T-cell (primary cell): Measurements from ENCODE around the gene RRP9. TPM values are rescaled to one million over a fixed set of nuclear protein-coding genes. Genes with fewer than 3 reads are reported as not detected.

Source experiments
- ATAC-seq, 4 experiments: fragments of 200-7000 bp in 3 of 4; fragments of 150-1000 bp in 1 of 4; cut with Tn5 transposase; replicated peaks in 1 of 4; 1 replicate in 3 of 4; 2 replicates in 1 of 4; pipeline ENCODE4 v1.10.0; 2021; ENCODE audit warnings: moderate library complexity in 3 of 4, mild to moderate bottlenecking in 2 of 4, moderate number of reproducible peaks in 1 of 4
- CTCF ChIA-PET, 2 donors: fragments of 300-600 bp; sonication (Branson Sonifier 250); formaldehyde crosslinking; loops; one replicate each; lab custom pipeline; 2022; ENCODE audit warnings: antibody characterized with exemption in 2 of 2; lab: Charles Lee
- POLR2A ChIA-PET, 2 donors: fragments of 300-600 bp; sonication (Branson Sonifier 250); formaldehyde crosslinking; loops; one replicate each; lab custom pipeline; 2022; ENCODE audit warnings: antibody characterized with exemption in 2 of 2; lab: Charles Lee
- DNase-seq, 35 experiments: peaks; one replicate each; pipeline versions ENCODE4 v3.0.0 to v3.0.0-alpha.2; 2013 to 2023
- H3K27ac ChIP-seq: one replicate; pipeline ENCODE4 v1.5.1; 2013; ENCODE audit warnings: low read length
- H3K27me3 ChIP-seq, 2 experiments: replicated peaks in 1 of 2; 1 replicate in 1 of 2; 2 replicates in 1 of 2; pipeline versions ENCODE4 v1.6.1 to v1.7.0; 2013; ENCODE audit warnings: low read length in 1 of 2, mixed read lengths in 1 of 2; ENCODE audit not compliant: control insufficient read depth in 2 of 2, insufficient read depth in 2 of 2; ENCODE audit errors: extremely low read depth in 1 of 2
- H3K36me3 ChIP-seq, 2 donors: 1 replicate in 1 of 2; 2 replicates in 1 of 2; pipeline versions ENCODE4 v1.6.1 to v1.7.0; 2013; ENCODE audit warnings: low read length in 1 of 2; ENCODE audit not compliant: control insufficient read depth in 2 of 2, insufficient read depth in 1 of 2; ENCODE audit errors: extremely low read depth in 1 of 2
- H3K4me1 ChIP-seq, 2 experiments: 1 replicate in 1 of 2; 2 replicates in 1 of 2; pipeline versions ENCODE4 v1.6.1 to v1.7.0; 2013; ENCODE audit warnings: low read length in 2 of 2, mixed read lengths in 1 of 2; ENCODE audit not compliant: insufficient read depth in 2 of 2, control insufficient read depth in 1 of 2; ENCODE audit errors: extremely low read depth in 1 of 2
- H3K4me3 ChIP-seq, 2 donors: 1 replicate in 1 of 2; 2 replicates in 1 of 2; pipeline versions ENCODE4 v1.5.1 to v1.7.0; 2013; ENCODE audit warnings: mild to moderate bottlenecking in 2 of 2, low read length in 1 of 2, moderate library complexity in 1 of 2; ENCODE audit not compliant: control insufficient read depth in 1 of 2; ENCODE audit errors: extremely low read depth in 1 of 2
- H3K9me3 ChIP-seq: 2 replicates; pipeline ENCODE4 v1.7.0; 2013
- H3K27ac Mint-ChIP-seq, 2 donors: one replicate each; pipeline ENCODE4 v1.8.0; 2020 to 2021; ENCODE audit warnings: mild to moderate bottlenecking in 2 of 2, mixed read lengths in 2 of 2
- H3K27me3 Mint-ChIP-seq, 2 donors: one replicate each; pipeline ENCODE4 v1.8.0; 2021 to 2022; ENCODE audit warnings: mixed read lengths in 2 of 2
- H3K36me3 Mint-ChIP-seq: one replicate; pipeline ENCODE4 v1.8.0; 2021; ENCODE audit warnings: mixed read lengths
- H3K4me1 Mint-ChIP-seq, 3 donors: one replicate each; pipeline ENCODE4 v1.8.0; 2020 to 2022; ENCODE audit warnings: mixed read lengths in 3 of 3, mild to moderate bottlenecking in 1 of 3
- H3K4me3 Mint-ChIP-seq, 3 donors: one replicate each; pipeline ENCODE4 v1.8.0; 2020 to 2022; ENCODE audit warnings: mild to moderate bottlenecking in 3 of 3, mixed read lengths in 3 of 3, moderate library complexity in 3 of 3
- H3K9me3 Mint-ChIP-seq, 3 donors: one replicate each; pipeline ENCODE4 v1.8.0; 2020 to 2022; ENCODE audit warnings: mixed read lengths in 3 of 3
- WGBS: methylation state at CpG from one replicate; pipeline ENCODE4 v1.1.5; 2013; ENCODE audit warnings: missing lambda C conversion rate; ENCODE audit not compliant: insufficient coverage; 5-methylcytosine and 5-hydroxymethylcytosine counted together
- total RNA-seq, 35 experiments: library from RNA in 6 of 35; stranded (reverse) in 6 of 35; fragments of 120-200 nt in 1 of 35; gene quantifications; one replicate each; pipeline versions ENCODE4 v1.2.1 to v1.2.4 and lab custom pipeline; 2013 to 2026

The RRP9 gene
- total RNA-seq, 5 donors from 2014 or later (not counting 1 experiment from before 2014, with no cell fraction given) = 11.4 to 20.5 (median 18.3) TPM

GRCh38 chr3:51928438-51928837 lies 13.3 kb downstream of the RRP9 start:
- DNase-seq (no peak), ATAC-seq (no peak)
- Histone ChIP-seq H3K36me3 (peaks cover 0 to 8% of the 10 kb centered on the region in 2 donors), H3K9me3 (no peaks in the 10 kb centered on the region), H3K4me1 (no peaks in the 10 kb centered on the region), H3K27ac (no peak overlapping the region), H3K27me3 (no peaks in the 10 kb centered on the region), H3K4me3 (no peak overlapping the region)
- Mint-ChIP-seq H3K27ac (no peak overlapping the region), H3K4me3 (no peak overlapping the region), H3K9me3 (no peaks in the 10 kb centered on the region), H3K27me3 (no peaks in the 10 kb centered on the region), H3K4me1 (no peaks in the 10 kb centered on the region), H3K36me3 (peaks cover 6% of the 10 kb centered on the region)
- POLR2A ChIA-PET = no interaction called here
- WGBS = 94% methylated on average over 5 of the region's 7 CpGs
- CTCF ChIA-PET = no interaction called here

- Mint-ChIP-seq H3K4me1 (no peaks in the 10 kb centered on the region), H3K27me3 (peaks cover 0 to under 1% of the 10 kb centered on the region in 2 donors), H3K9me3 (no peaks in the 10 kb centered on the region), H3K4me3 (no peak overlapping the region), H3K27ac (no peak overlapping the region), H3K36me3 (no peaks in the 10 kb centered on the region)
- Histone ChIP-seq H3K36me3 (no peaks in the 10 kb centered on the region), H3K27ac (no peak overlapping the region), H3K4me3 (no peak overlapping the region), H3K27me3 (peaks cover 0 to 1% of the 10 kb centered on the region in 2 experiments), H3K9me3 (no peaks in the 10 kb centered on the region), H3K4me1 (no peaks in the 10 kb centered on the region)
- no CpG with 5 or more reads among the region's 5 CpGs for WGBS
- ATAC-seq (no peak), DNase-seq (no peak)
- POLR2A ChIA-PET = interaction anchor here in 1 of 2 donors (0.6 kb wide), 1 partner anchor 1973 kb away, joined by 4 read pairs; no protein-coding TSS in a partner anchor
- CTCF ChIA-PET = no interaction called here
These were observed 14.4 kb downstream of the RRP9 start for GRCh38 chr3:51927061-51927977.

GRCh38 chr3:51921081-51921578 lies 20.6 kb downstream of the RRP9 start:
- DNase-seq = no peak
- ChIA-PET POLR2A (no interaction called here), CTCF (interaction anchor here in 1 of 2 donors (0.6 kb wide), 1 partner anchor 400 kb away, joined by 3 read pairs; no protein-coding TSS in a partner anchor)
- H3K9me3 Mint-ChIP-seq = no peaks in the 10 kb centered on the region
- no peak overlapping the region for H3K27ac ChIP-seq
- H3K36me3 Mint-ChIP-seq = no peaks in the 10 kb centered on the region
- no peaks in the 10 kb centered on the region for H3K4me1 Mint-ChIP-seq
- H3K27me3 ChIP-seq = peaks cover 2 to 5% of the 10 kb centered on the region in 2 experiments
- no peaks in the 10 kb centered on the region for H3K9me3 ChIP-seq
- ATAC-seq = no peak
- no peak overlapping the region for H3K4me3 Mint-ChIP-seq
- no peaks in the 10 kb centered on the region for H3K36me3 ChIP-seq
- WGBS = 96% methylated on average over 4 of the region's 11 CpGs
- no peaks in the 10 kb centered on the region for H3K4me1 ChIP-seq
- no peak overlapping the region for H3K4me3 ChIP-seq
- no peak overlapping the region for H3K27ac Mint-ChIP-seq
- H3K27me3 Mint-ChIP-seq = peaks cover 9 to 13% of the 10 kb centered on the region in 2 donors

GRCh38 chr3:51916418-51916817 lies 25.3 kb downstream of the RRP9 start:
- no peaks in the 10 kb centered on the region for H3K9me3 Mint-ChIP-seq
- Histone ChIP-seq H3K27me3 (peaks cover 0 to 5% of the 10 kb centered on the region in 2 experiments), H3K27ac (no peak overlapping the region), H3K4me3 (no peak overlapping the region), H3K4me1 (no peaks in the 10 kb centered on the region), H3K9me3 (no peaks in the 10 kb centered on the region), H3K36me3 (no peaks in the 10 kb centered on the region)
- POLR2A ChIA-PET = no interaction called here
- CTCF ChIA-PET = no interaction called here
- no peak for DNase-seq
- no peak for ATAC-seq
- H3K27ac Mint-ChIP-seq = no peak overlapping the region
- no peak overlapping the region for H3K4me3 Mint-ChIP-seq
- no peaks in the 10 kb centered on the region for H3K36me3 Mint-ChIP-seq
- 28% methylated on average over 2 of the region's 5 CpGs for WGBS
- H3K4me1 Mint-ChIP-seq = no peaks in the 10 kb centered on the region
- H3K27me3 Mint-ChIP-seq = peaks cover 7 to 12% of the 10 kb centered on the region in 2 donors

GRCh38 chr3:51908026-51908425 lies 33.7 kb downstream of the RRP9 start:
- POLR2A ChIA-PET = no interaction called here
- H3K27ac Mint-ChIP-seq = no peak overlapping the region

GRCh38 chr3:51904034-51904823 lies 37.5 kb downstream of the RRP9 start:
- Mint-ChIP-seq H3K27me3 (peaks cover 36 to 51% of the 10 kb centered on the region in 2 donors), H3K4me3 (no peak overlapping the region), H3K36me3 (peaks cover 4% of the 10 kb centered on the region), H3K27ac (no peak overlapping the region), H3K9me3 (peaks cover 2 to 22% (median 10%) of the 10 kb centered on the region in 3 donors), H3K4me1 (peaks cover 0 to 8% (median 0%) of the 10 kb centered on the region in 3 donors)
- no peak for ATAC-seq
- ChIA-PET CTCF (no interaction called here), POLR2A (no interaction called here)
- WGBS = 47% methylated on average over 1 of the region's 2 CpGs
- DNase-seq = no peak
- Histone ChIP-seq H3K4me1 (no peaks in the 10 kb centered on the region), H3K27me3 (peaks cover 0 to 17% of the 10 kb centered on the region in 2 experiments), H3K36me3 (no peaks in the 10 kb centered on the region), H3K4me3 (no peak overlapping the region), H3K9me3 (no peaks in the 10 kb centered on the region), H3K27ac (no peak overlapping the region)

More at GRCh38 chr3:51908026-51908425, 33.7 kb downstream of the RRP9 start:
- no peak for ATAC-seq
- no peak overlapping the region for H3K27ac ChIP-seq
- H3K9me3 ChIP-seq = no peaks in the 10 kb centered on the region
- H3K36me3 ChIP-seq = no peaks in the 10 kb centered on the region
- H3K36me3 Mint-ChIP-seq = peaks cover 4% of the 10 kb centered on the region
- H3K4me3 Mint-ChIP-seq = no peak overlapping the region
- H3K4me3 ChIP-seq = no peak overlapping the region
- H3K27me3 ChIP-seq = peaks cover 0 to 24% of the 10 kb centered on the region in 2 experiments
- peaks cover 22 to 40% of the 10 kb centered on the region in 2 donors for H3K27me3 Mint-ChIP-seq
- no peak for DNase-seq
- peaks cover 3 to 23% (median 10%) of the 10 kb centered on the region in 3 donors for H3K9me3 Mint-ChIP-seq
- H3K4me1 ChIP-seq = no peaks in the 10 kb centered on the region
- no peaks in the 10 kb centered on the region for H3K4me1 Mint-ChIP-seq
- CTCF ChIA-PET = no interaction called here
- no CpG with 5 or more reads among the region's 4 CpGs for WGBS
